ENCODE measurements around the gene TBC1D32. TPM values are rescaled to one million over a fixed set of nuclear protein-coding genes. Genes with fewer than 3 reads are reported as not detected.

Gene TBC1D32
- polyA plus RNA-seq, 1 donor (not counting 4 experiments of a cell fraction or from before 2014, with no cell fraction given), result 6.7 TPM

DNA sequence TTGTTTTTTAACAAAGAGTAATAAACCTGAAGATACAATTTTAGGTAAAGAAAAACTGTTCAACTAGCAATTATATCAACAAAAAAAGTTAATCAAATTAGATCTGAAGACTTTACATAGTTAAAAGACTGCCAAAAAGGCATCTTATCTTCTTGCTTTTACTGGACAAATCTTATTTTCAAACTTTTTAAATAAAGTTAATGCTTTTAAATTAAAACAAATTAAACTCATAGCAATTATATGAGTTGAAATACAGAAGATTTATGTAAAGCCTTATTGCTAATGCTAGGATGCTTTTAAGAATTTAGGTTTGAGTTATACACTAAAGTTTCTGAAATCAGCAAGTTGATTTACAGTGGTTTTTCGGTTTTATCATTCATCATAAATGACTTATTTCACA is 227.3 kb downstream of the TBC1D32 start:
- H3K27me3 ChIP-seq (ENCODE audit: control insufficient read depth, extremely low read depth, insufficient read depth, low read length), result no peaks in the 10 kb centered on the region
- no peak overlapping the region for H3K9ac ChIP-seq (ENCODE audit: control insufficient read depth, extremely low read depth, insufficient read depth, low read length)
- H3K4me2 ChIP-seq (ENCODE audit: control insufficient read depth, extremely low read depth, insufficient read depth, low read depth, low read length), result no peak overlapping the region
- TF ChIP-seq CTCF (optimal IDR thresholded peaks at IDR 0.05 in 1 of 3, IDR thresholded peaks at IDR 0.05 in 1 of 3, conservative IDR thresholded peaks at IDR 0.05 in 1 of 3; ENCODE audit: extremely low read depth in 1 of 3, insufficient read depth in 2 of 3, low read length in 3 of 3) (no peak), EZH2 (IDR thresholded peaks at IDR 0.05; ENCODE audit: low read length) (no peak)
- H3K27ac ChIP-seq (ENCODE audit: control insufficient read depth, insufficient read depth, low read length), result no peak overlapping the region
- dilution Hi-C loops (cut with MboI; ENCODE audit: extremely low pct_ligation_motif_present, low sequenced_read_pairs), result no loop called here
- no peaks in the 10 kb centered on the region for H3K4me1 ChIP-seq (ENCODE audit: control insufficient read depth, extremely low read depth, insufficient read depth, low read length)
- no peaks in the 10 kb centered on the region for H4K20me1 ChIP-seq (ENCODE audit: control insufficient read depth, extremely low read depth, insufficient read depth, low read length)
- no peaks in the 10 kb centered on the region for H3K9me3 ChIP-seq (ENCODE audit: control insufficient read depth, low read depth, low read length)
- no peak overlapping the region for H3K4me3 ChIP-seq (ENCODE audit: control insufficient read depth in 2 of 3, extremely low read depth in 1 of 3, insufficient read depth in 2 of 3, low read depth in 1 of 3, low read length in 3 of 3)
- H2AFZ ChIP-seq (ENCODE audit: control insufficient read depth, low read length), result no peak overlapping the region
- DNase-seq (ENCODE audit: low read depth, low spot score) (no peak), FAIRE-seq (no peak)
- no peaks in the 10 kb centered on the region for H3K36me3 ChIP-seq (ENCODE audit: control insufficient read depth in 2 of 2, extremely low read depth in 1 of 2, insufficient read depth in 2 of 2, low read length in 2 of 2)
- no peaks in the 10 kb centered on the region for H3K9me1 ChIP-seq (ENCODE audit: control insufficient read depth, extremely low read depth, insufficient read depth, low read length)
- no peaks in the 10 kb centered on the region for H3K79me2 ChIP-seq (ENCODE audit: control insufficient read depth, insufficient read depth, low read length)

GRCh38 chr6:121105461-121105860 is 228.8 kb downstream of the TBC1D32 start:
- Histone ChIP-seq H3K79me2 (ENCODE audit: control insufficient read depth, insufficient read depth, low read length) (no peaks in the 10 kb centered on the region), H4K20me1 (ENCODE audit: control insufficient read depth, extremely low read depth, insufficient read depth, low read length) (no peaks in the 10 kb centered on the region), H3K4me3 (ENCODE audit: control insufficient read depth in 2 of 3, extremely low read depth in 1 of 3, insufficient read depth in 2 of 3, low read depth in 1 of 3, low read length in 3 of 3) (no peak overlapping the region), H3K9ac (ENCODE audit: control insufficient read depth, extremely low read depth, insufficient read depth, low read length) (no peak overlapping the region), H3K9me1 (ENCODE audit: control insufficient read depth, extremely low read depth, insufficient read depth, low read length) (no peaks in the 10 kb centered on the region), H3K27ac (ENCODE audit: control insufficient read depth, insufficient read depth, low read length) (no peak overlapping the region), H2AFZ (ENCODE audit: control insufficient read depth, low read length) (no peak overlapping the region), H3K27me3 (ENCODE audit: control insufficient read depth, extremely low read depth, insufficient read depth, low read length) (no peaks in the 10 kb centered on the region), H3K4me1 (ENCODE audit: control insufficient read depth, extremely low read depth, insufficient read depth, low read length) (no peaks in the 10 kb centered on the region), H3K36me3 (ENCODE audit: control insufficient read depth in 2 of 2, extremely low read depth in 1 of 2, insufficient read depth in 2 of 2, low read length in 2 of 2) (no peaks in the 10 kb centered on the region), H3K4me2 (ENCODE audit: control insufficient read depth, extremely low read depth, insufficient read depth, low read depth, low read length) (no peak overlapping the region), H3K9me3 (ENCODE audit: control insufficient read depth, low read depth, low read length) (no peaks in the 10 kb centered on the region)
- dilution Hi-C loops (cut with MboI; ENCODE audit: extremely low pct_ligation_motif_present, low sequenced_read_pairs), result no loop called here
- FAIRE-seq, result no peak
- no peak for TF ChIP-seq EZH2 (IDR thresholded peaks at IDR 0.05; ENCODE audit: low read length)
- no peak for TF ChIP-seq CTCF (optimal IDR thresholded peaks at IDR 0.05 in 1 of 3, IDR thresholded peaks at IDR 0.05 in 1 of 3, conservative IDR thresholded peaks at IDR 0.05 in 1 of 3; ENCODE audit: extremely low read depth in 1 of 3, insufficient read depth in 2 of 3, low read length in 3 of 3)
- no peak for DNase-seq (ENCODE audit: low read depth, low spot score)
